Measurements from ENCODE around the gene ZSWIM4.

- TF ChIP-seq CTCF (IDR thresholded peaks at IDR 0.05) (no peak), EP300 (IDR thresholded peaks at IDR 0.05) (no peak)
Measured at GRCh38 chr19:13875824-13876223, 80.6 kb downstream of the ZSWIM4 start.

Data from stomach (tissue), 4 donors.